IMR-90 (cell line): ENCODE data around the gene ANKHD1. TPM values are rescaled to one million over a fixed set of nuclear protein-coding genes. Genes with fewer than 3 reads are reported as not detected.

Experiments used
- ATAC-seq: fragments of 200-7000 bp; cut with Tn5 transposase; 2 replicates; pipeline ENCODE4 v1.9.1; 2020; ENCODE audit warnings: low read depth, mild to moderate bottlenecking, moderate library complexity
- BruUV-seq: library from RNA; stranded (reverse); fragments of 400-500 nt; replicated peaks from 2 replicates; lab custom pipeline; 2021; lab: Mats Ljungman, UMichigan
- CTCF ChIA-PET: fragments of 300-600 bp; formaldehyde crosslinking; extraction: SDS; loops from one replicate; lab custom pipeline; 2021; ENCODE audit warnings: antibody characterized with exemption; lab: Yijun Ruan, JAX
- POLR2A ChIA-PET: fragments of 300-600 bp; sonication (Branson Sonifier 250); formaldehyde crosslinking; loops from one replicate; lab custom pipeline; 2022; ENCODE audit warnings: antibody characterized with exemption; ENCODE audit not compliant: unreplicated experiment; lab: Charles Lee
- DNase-seq: peaks from one replicate; pipeline ENCODE4 v3.0.0; 2013
- H2AFZ ChIP-seq: replicated peaks from 2 replicates; pipeline ENCODE3; 2013; ENCODE audit warnings: low read length, mild to moderate bottlenecking; ENCODE audit not compliant: poor library complexity
- H2AK5ac ChIP-seq: 2 replicates; pipeline ENCODE4 v1.6.1; 2013; ENCODE audit warnings: low read depth, low read length, inconsistent platforms
- H2AK9ac ChIP-seq: replicated peaks from 2 replicates; pipeline ENCODE3; 2013; ENCODE audit warnings: mild to moderate bottlenecking, low read depth, low read length, moderate library complexity; ENCODE audit not compliant: poor library complexity
- H2BK120ac ChIP-seq: 2 replicates; pipeline ENCODE4 v1.6.1; 2013; ENCODE audit warnings: low read depth, low read length, inconsistent platforms
- H2BK15ac ChIP-seq: 3 replicates; pipeline ENCODE4 v1.6.1; 2013; ENCODE audit warnings: low read depth, low read length, inconsistent platforms
- H2BK20ac ChIP-seq: 2 replicates; pipeline ENCODE4 v1.6.1; 2013; ENCODE audit warnings: low read depth, mild to moderate bottlenecking, inconsistent platforms, low read length, moderate library complexity
- H2BK5ac ChIP-seq: 2 replicates; pipeline ENCODE4 v1.6.1; 2013; ENCODE audit warnings: mild to moderate bottlenecking, low read depth, low read length, inconsistent platforms; ENCODE audit not compliant: poor library complexity, severe bottlenecking
- H3K14ac ChIP-seq: replicated peaks from 2 replicates; pipeline ENCODE4 v1.6.1; 2013; ENCODE audit warnings: low read depth, low read length, inconsistent platforms
- H3K18ac ChIP-seq: 2 replicates; pipeline ENCODE4 v1.6.1; 2013; ENCODE audit warnings: low read depth, low read length, control low read depth
- H3K23ac ChIP-seq: 2 replicates; pipeline ENCODE4 v1.6.1; 2013; ENCODE audit warnings: low read depth, low read length, inconsistent platforms
- H3K27ac ChIP-seq: 2 replicates; pipeline ENCODE4 v1.5.1; 2013; ENCODE audit warnings: mild to moderate bottlenecking, control low read depth, low read length; ENCODE audit not compliant: insufficient read depth
- H3K27me3 ChIP-seq: 2 replicates; pipeline ENCODE4 v1.6.1; 2013; ENCODE audit warnings: low read length; ENCODE audit not compliant: control insufficient read depth, insufficient read depth
- H3K36me3 ChIP-seq: 2 replicates; pipeline ENCODE4 v1.6.1; 2013; ENCODE audit warnings: low read length, mixed read lengths; ENCODE audit not compliant: control insufficient read depth, insufficient read depth
- H3K4ac ChIP-seq: 2 replicates; pipeline ENCODE4 v1.6.1; 2013; ENCODE audit warnings: low read depth, low read length, inconsistent platforms
- H3K4me1 ChIP-seq: 2 replicates; pipeline ENCODE4 v1.6.1; 2013; ENCODE audit warnings: low read length, mixed read lengths; ENCODE audit not compliant: control insufficient read depth, insufficient read depth
- H3K4me2 ChIP-seq: 2 replicates; pipeline ENCODE4 v1.6.1; 2013; ENCODE audit warnings: low read depth, mild to moderate bottlenecking, control low read depth, low read length, moderate library complexity
- H3K4me3 ChIP-seq: 2 replicates; pipeline ENCODE4 v1.5.1; 2013; ENCODE audit warnings: low read depth, mild to moderate bottlenecking, control low read depth, low read length, moderate library complexity; ENCODE audit not compliant: insufficient read depth
- H3K56ac ChIP-seq: 2 replicates; pipeline ENCODE4 v1.6.1; 2013; ENCODE audit warnings: low read length, inconsistent platforms; ENCODE audit not compliant: insufficient read depth; ENCODE audit errors: extremely low read depth
- H3K79me1 ChIP-seq, 2 experiments: 2 replicates each; pipeline ENCODE4 v1.6.1; 2013; ENCODE audit warnings: low read length in 2 of 2, inconsistent platforms in 1 of 2, low read depth in 1 of 2
- H3K9ac ChIP-seq: 2 replicates; pipeline ENCODE4 v1.6.1; 2013; ENCODE audit warnings: low read depth, low read length, control low read depth
- H3K9me1 ChIP-seq: 2 replicates; pipeline ENCODE4 v1.6.1; 2013; ENCODE audit warnings: low read length, inconsistent platforms; ENCODE audit not compliant: insufficient read depth
- H3K9me3 ChIP-seq: 2 replicates; pipeline ENCODE4 v1.6.1; 2013; ENCODE audit warnings: low read length; ENCODE audit not compliant: control insufficient read depth, insufficient read depth
- H4K20me1 ChIP-seq: 2 replicates; pipeline ENCODE4 v1.6.1; 2013; ENCODE audit warnings: low read length, inconsistent platforms; ENCODE audit not compliant: insufficient read depth
- H4K5ac ChIP-seq: 2 replicates; pipeline ENCODE4 v1.6.1; 2013; ENCODE audit warnings: mild to moderate bottlenecking, low read depth, low read length, control low read depth
- H4K8ac ChIP-seq, 2 experiments: 2 replicates each; pipeline ENCODE4 v1.6.1; 2013; ENCODE audit warnings: low read depth in 2 of 2, low read length in 2 of 2, control low read depth in 1 of 2, inconsistent platforms in 1 of 2
- H4K91ac ChIP-seq: 2 replicates; pipeline ENCODE4 v1.6.1; 2013; ENCODE audit warnings: low read depth, low read length, inconsistent platforms; ENCODE audit not compliant: insufficient read depth
- BHLHE40 ChIP-seq: fragments of 150-350 bp; IDR thresholded peaks from 2 replicates; pipeline ENCODE4 v1.6.1; 2016; ENCODE audit warnings: mild to moderate bottlenecking, low read depth, low read length
- CEBPB ChIP-seq: IDR thresholded peaks from 2 replicates; pipeline ENCODE4 v1.6.1; 2012; ENCODE audit warnings: low read depth, low read length, improper control_type of control experiment
- CHD1 ChIP-seq: IDR thresholded peaks from 2 replicates; pipeline ENCODE4 v1.6.1; 2012; ENCODE audit warnings: low read depth, low read length, improper control_type of control experiment
- CTCF ChIP-seq: conservative IDR thresholded peaks from 2 replicates; pipeline ENCODE4 v1.5.1; 2012; ENCODE audit warnings: mild to moderate bottlenecking, low read depth, low read length, improper control_type of control experiment
- ELK1 ChIP-seq: fragments of 150-350 bp; IDR thresholded peaks from 2 replicates; pipeline ENCODE4 v1.6.1; 2016; ENCODE audit warnings: low read depth, mild to moderate bottlenecking, low read length, moderate library complexity, borderline replicate concordance
- FOS ChIP-seq: fragments of 150-350 bp; IDR thresholded peaks from 2 replicates; pipeline ENCODE4 v1.6.1; 2016; ENCODE audit warnings: low read depth, low read length
- MAFK ChIP-seq: IDR thresholded peaks from 2 replicates; pipeline ENCODE4 v1.6.1; 2012; ENCODE audit warnings: low read depth, low read length, improper control_type of control experiment
- MAZ ChIP-seq: IDR thresholded peaks from 2 replicates; pipeline ENCODE4 v1.6.1; 2012; ENCODE audit warnings: low read depth, mild to moderate bottlenecking, low read length, improper control_type of control experiment, moderate library complexity, borderline replicate concordance
- MXI1 ChIP-seq: IDR thresholded peaks from 2 replicates; pipeline ENCODE4 v1.6.1; 2012; ENCODE audit warnings: low read depth, mild to moderate bottlenecking, low read length, moderate library complexity, borderline replicate concordance
- NFE2L2 ChIP-seq: fragments of 150-350 bp; IDR thresholded peaks from 2 replicates; pipeline ENCODE4 v1.6.1; 2016; ENCODE audit warnings: low read depth, mild to moderate bottlenecking, low read length
- POLR2A ChIP-seq: IDR thresholded peaks from 2 replicates; pipeline ENCODE4 v1.6.1; 2012; ENCODE audit warnings: mild to moderate bottlenecking, low read depth, low read length
- RAD21 ChIP-seq: IDR thresholded peaks from 2 replicates; pipeline ENCODE4 v1.6.1; 2012; ENCODE audit warnings: low read length, improper control_type of control experiment
- RCOR1 ChIP-seq: IDR thresholded peaks from 2 replicates; pipeline ENCODE4 v1.6.1; 2012; ENCODE audit warnings: mild to moderate bottlenecking, low read length, improper control_type of control experiment; ENCODE audit not compliant: insufficient replicate concordance
- RFX5 ChIP-seq: IDR thresholded peaks from 2 replicates; pipeline ENCODE4 v1.8.0; 2012; ENCODE audit warnings: low read depth, mild to moderate bottlenecking, low read length, moderate library complexity
- SMC3 ChIP-seq: fragments of 150-350 bp; IDR thresholded peaks from 2 replicates; pipeline ENCODE4 v1.6.1; 2016; ENCODE audit warnings: low read depth, mild to moderate bottlenecking, antibody characterized with exemption, low read length, moderate library complexity
- USF2 ChIP-seq: fragments of 150-350 bp; IDR thresholded peaks from 2 replicates; pipeline ENCODE4 v1.6.1; 2017; ENCODE audit warnings: mild to moderate bottlenecking, antibody characterized with exemption, low read length, low read depth
- WGBS, 2 experiments: methylation state at CpG; one replicate each; pipeline versions ENCODE4 v1.1.5 to v1.1.7; 2013; ENCODE audit warnings: missing lambda C conversion rate in 2 of 2; ENCODE audit not compliant: insufficient read length in 1 of 2; ENCODE audit errors: extremely low coverage in 2 of 2; 5-methylcytosine and 5-hydroxymethylcytosine counted together
- dilution Hi-C: fragments of 300-500 bp; cut with HindIII; formaldehyde crosslinking; loops from one replicate; pipeline ENCODE4 v1.14.3; 2018; ENCODE audit warnings: low sequenced_read_pairs; ENCODE audit not compliant: unreplicated experiment
- in situ Hi-C: fragments of 300-500 bp; cut with MboI; formaldehyde crosslinking; loops from 3 replicates; pipeline ENCODE4 v1.14.3; 2019; ENCODE audit warnings: low sequenced_read_pairs, inconsistent platforms, mixed read lengths
- intact Hi-C: fragments of 100-400 bp; cut with micrococcal nuclease; formaldehyde crosslinking; loops from 2 replicates; pipeline ENCODE4 v1.10.0; 2022
- polyA plus RNA-seq, 3 experiments: library from polyadenylated mRNA; depleted of rRNA; stranded (reverse); fragments of >200 nt; gene quantifications; 2 replicates each; pipeline ENCODE4 v1.2.3, GENCODE V29; 2012; ENCODE audit warnings: low replicate concordance in 1 of 3
- total RNA-seq: library from RNA; depleted of rRNA; stranded (reverse); fragments of >200 nt; gene quantifications from 2 replicates; pipeline ENCODE4 v1.2.3, GENCODE V29; 2012

The ANKHD1 gene
- total and polyA plus RNA-seq, 2 of the 4 experiments (the other 2 are of a cell fraction), result 32.1 to 36.7 TPM

- H3K36me3 ChIP-seq, result peaks cover 9% of the 10 kb centered on the region
- no peak overlapping the region for H2BK20ac ChIP-seq
- no peak for TF ChIP-seq MAFK
- TF ChIP-seq MAZ, result no peak
- no peak for TF ChIP-seq NFE2L2
- TF ChIP-seq RFX5, result no peak
- no peak for TF ChIP-seq RCOR1
- no peak for TF ChIP-seq RAD21
- TF ChIP-seq CHD1, result no peak
- TF ChIP-seq BHLHE40, result no peak
- TF ChIP-seq USF2, result no peak
- no peak for TF ChIP-seq CEBPB
- no peak for TF ChIP-seq CTCF
- no peak for TF ChIP-seq ELK1
- no peak for TF ChIP-seq SMC3
- TF ChIP-seq FOS, result no peak
- no peak for TF ChIP-seq POLR2A
- no peak for TF ChIP-seq MXI1
- H3K18ac ChIP-seq, result no peak overlapping the region
- H3K9me1 ChIP-seq, result 0 out of 2 replicates have a peak, but pooled peaks cover 2% of the 10 kb centered on the region
- H3K9me3 ChIP-seq, result no peaks in the 10 kb centered on the region
- no peak overlapping the region for H3K9ac ChIP-seq
- H3K14ac ChIP-seq, result no peak overlapping the region
- H3K27me3 ChIP-seq, result no peaks in the 10 kb centered on the region
- no peaks in the 10 kb centered on the region for H3K4me1 ChIP-seq
- H4K5ac ChIP-seq, result no peak overlapping the region
- H2BK120ac ChIP-seq, result no peak overlapping the region
- H2AFZ ChIP-seq, result no peak overlapping the region
- H3K23ac ChIP-seq, result no peak overlapping the region
- ChIA-PET CTCF (no interaction called here), POLR2A (interaction anchor here (0.6 kb wide), 1 partner anchor 83 kb away, joined by 3 read pairs; no protein-coding TSS in a partner anchor)
- intact Hi-C loops (loop anchor here (5.0 kb wide), 1 partner anchor 34 kb away; no protein-coding TSS in a partner anchor), dilution Hi-C loops (no loop called here), in situ Hi-C loops (no loop called here)
- no peak overlapping the region for H2AK5ac ChIP-seq
- no peak overlapping the region for H3K4ac ChIP-seq
- no peak overlapping the region for H3K56ac ChIP-seq
- no peak for DNase-seq
- no peak overlapping the region for H2BK15ac ChIP-seq
- 100% methylated on average over 1 of the region's 1 CpG; no CpG with 5 or more reads in 1 of the 2 experiments for WGBS, 2 experiments
- H3K27ac ChIP-seq, result no peak overlapping the region
- no peak overlapping the region for H2BK5ac ChIP-seq
- no peak overlapping the region for H4K8ac ChIP-seq
- peaks cover 0 to 10% of the 10 kb centered on the region in 2 experiments; a peak in 2 of 4 replicates for H3K79me1 ChIP-seq
- ATAC-seq, result no peak
- H3K4me3 ChIP-seq, result no peak overlapping the region
- BruUV-seq, result no TSS peak
- H4K91ac ChIP-seq, result no peak overlapping the region
- no peaks in the 10 kb centered on the region for H4K20me1 ChIP-seq
- H3K4me2 ChIP-seq, result no peak overlapping the region
- H2AK9ac ChIP-seq, result no peak overlapping the region
These were observed 97.0 kb downstream of the ANKHD1 start for GRCh38 chr5:140498591-140498990.
